HCT116 (cell line): ENCODE results near the gene KAT6B. TPM values are rescaled to one million over a fixed set of nuclear protein-coding genes. Genes with fewer than 3 reads are reported as not detected.

ENCODE experiments used
- ATAC-seq: fragments of 200-7000 bp; cut with Tn5 transposase; 2 replicates; pipeline ENCODE4 v1.9.1; 2020; ENCODE audit warnings: mild to moderate bottlenecking, moderate library complexity
- BruUV-seq: library from RNA; stranded (reverse); fragments of 400-500 nt; replicated peaks from 2 replicates; lab custom pipeline; 2021; lab: Mats Ljungman, UMichigan
- CTCF ChIA-PET: fragments of 300-600 bp; sonication (Branson Sonifier 250); formaldehyde crosslinking; loops from one replicate; lab custom pipeline; 2021; ENCODE audit warnings: antibody characterized with exemption; lab: Charles Lee
- POLR2A ChIA-PET: fragments of 300-600, 350-600 bp; sonication (Branson Sonifier 250); formaldehyde crosslinking; loops from one replicate; lab custom pipeline; 2021; ENCODE audit warnings: antibody characterized with exemption; lab: Charles Lee
- RAD21 ChIA-PET, 2 experiments: fragments of 300-600 bp; sonication (Branson Sonifier 250); formaldehyde crosslinking; loops; one replicate each; lab custom pipeline; 2023; ENCODE audit warnings: low total read pairs in 2 of 2; ENCODE audit not compliant: uncharacterized antibody in 2 of 2, unreplicated experiment in 2 of 2, low non-redundant PET in 1 of 2; lab: Charles Lee
- DNase-seq: peaks from one replicate; pipeline ENCODE4 v3.0.0-alpha.2; 2010; ENCODE audit warnings: low read depth, low spot score
- H2AFZ ChIP-seq: fragments of 200-600 bp; shearing (Covaris generic), sonication (generic); 2 replicates; pipeline ENCODE4 v1.6.1; 2017; ENCODE audit warnings: low read depth, mixed run types, mixed read lengths, antibody characterized with exemption, low read length; ENCODE audit not compliant: poor library complexity, severe bottlenecking
- H3K27ac ChIP-seq: 2 replicates; pipeline ENCODE4 v1.5.1; 2012; ENCODE audit warnings: low read depth, low read length
- H3K27me3 ChIP-seq: fragments of 200-600 bp; sonication (generic); 2 replicates; pipeline ENCODE4 v1.6.1; 2016; ENCODE audit warnings: mixed run types, low read length, mixed read lengths; ENCODE audit not compliant: insufficient read depth
- H3K36me3 ChIP-seq, 2 experiments: fragments of 200-500 bp in 1 of 2; fragments of 200-600 bp in 1 of 2; sonication (Bioruptor generic) in 1 of 2; sonication (generic) in 1 of 2; 2 replicates each; pipeline versions ENCODE4 v1.5.1 to v1.6.1; 2014 to 2016; ENCODE audit warnings: low read length in 2 of 2, inconsistent platforms in 1 of 2, mixed read lengths in 1 of 2, mixed run types in 1 of 2; ENCODE audit not compliant: insufficient read depth in 2 of 2, control insufficient read depth in 1 of 2
- H3K4me1 ChIP-seq, 2 experiments: fragments of 200-600 bp in 1 of 2; sonication (generic) in 1 of 2; 2 replicates each; pipeline versions ENCODE4 v1.5.1 to v1.6.1; 2012 to 2017; ENCODE audit warnings: low read length in 2 of 2, inconsistent platforms in 1 of 2, mild to moderate bottlenecking in 1 of 2, mixed read lengths in 1 of 2, mixed run types in 1 of 2, moderate library complexity in 1 of 2; ENCODE audit not compliant: insufficient read depth in 2 of 2, control insufficient read depth in 1 of 2
- H3K4me2 ChIP-seq: fragments of 200-600 bp; sonication (generic); 2 replicates; pipeline ENCODE4 v1.6.1; 2017; ENCODE audit warnings: mixed run types, low read length, mixed read lengths
- H3K4me3 ChIP-seq, 2 experiments: fragments of 200-600 bp in 1 of 2; sonication (generic) in 1 of 2; replicated peaks in 1 of 2; 2 replicates each; pipeline ENCODE4 v1.5.1; 2011 to 2016; ENCODE audit warnings: low read length in 2 of 2, control low read depth in 1 of 2, low read depth in 1 of 2, mild to moderate bottlenecking in 1 of 2, mixed read lengths in 1 of 2, mixed run types in 1 of 2
- H3K79me2 ChIP-seq: fragments of 200-600 bp; sonication (generic); 2 replicates; pipeline ENCODE4 v1.6.1; 2017; ENCODE audit warnings: mild to moderate bottlenecking, mixed run types, low read length, moderate library complexity, mixed read lengths; ENCODE audit not compliant: insufficient read depth
- H3K9ac ChIP-seq: fragments of 200-600 bp; sonication (generic); 2 replicates; pipeline ENCODE4 v1.6.1; 2016; ENCODE audit warnings: low read length, mixed read lengths
- H3K9me2 ChIP-seq: fragments of 200-600 bp; sonication (generic), shearing (Covaris generic); 2 replicates; pipeline ENCODE4 v1.6.1; 2017; ENCODE audit warnings: mixed run types, mild to moderate bottlenecking, moderate library complexity; ENCODE audit not compliant: insufficient read depth
- H3K9me3 ChIP-seq, 2 experiments: fragments of 200-500 bp in 1 of 2; fragments of 200-600 bp in 1 of 2; sonication (Bioruptor generic) in 1 of 2; sonication (generic) in 1 of 2; 2 replicates each; pipeline ENCODE4 v1.6.1; 2014 to 2017; ENCODE audit warnings: low read length in 2 of 2, mixed read lengths in 2 of 2, inconsistent platforms in 1 of 2, low read depth in 1 of 2, mild to moderate bottlenecking in 1 of 2, mixed run types in 1 of 2, moderate library complexity in 1 of 2; ENCODE audit not compliant: control insufficient read depth in 1 of 2, insufficient read depth in 1 of 2
- H4K20me1 ChIP-seq: fragments of 200-600 bp; sonication (generic), shearing (Covaris generic); 2 replicates; pipeline ENCODE4 v1.6.1; 2017; ENCODE audit warnings: mixed run types, mild to moderate bottlenecking, moderate library complexity; ENCODE audit not compliant: insufficient read depth
- CBX3 ChIP-seq: IDR thresholded peaks from 2 replicates; pipeline ENCODE4 v1.6.1; 2012; ENCODE audit warnings: low read depth
- EGR1 ChIP-seq: IDR thresholded peaks from 2 replicates; pipeline ENCODE4 v1.6.1; 2012; ENCODE audit warnings: low read depth
- ELF1 ChIP-seq: IDR thresholded peaks from 2 replicates; pipeline ENCODE4 v1.6.1; 2012; ENCODE audit warnings: low read depth, borderline replicate concordance
- RAD21 ChIP-seq: IDR thresholded peaks from 2 replicates; pipeline ENCODE4 v1.6.1; 2012; ENCODE audit warnings: low read depth, mild to moderate bottlenecking
- intact Hi-C: fragments of 100-400 bp; cut with micrococcal nuclease; formaldehyde crosslinking; loops from 2 replicates; pipeline ENCODE4 v1.10.0; 2022
- total RNA-seq: library from RNA; stranded (reverse); gene quantifications from one replicate; pipeline ENCODE4 v1.2.1, GENCODE V29; 2021; ENCODE audit not compliant: unreplicated experiment
- TF ChIP-seq, protein P1 (sequence below): IDR thresholded peaks from 2 replicates; pipeline ENCODE4 v1.6.1; 2012
- TF ChIP-seq, protein P2 (sequence below): IDR thresholded peaks from 2 replicates; pipeline ENCODE4 v1.6.1; 2011; ENCODE audit warnings: mild to moderate bottlenecking, low read length, moderate library complexity; ENCODE audit not compliant: insufficient replicate concordance; ENCODE audit errors: extremely low read depth

Gene KAT6B
- total RNA-seq, 1 experiment from 2014 or later = 17.8 TPM

- intact Hi-C loops = no loop called here
- Histone ChIP-seq H3K4me1 (no peaks in the 10 kb centered on the region; a peak in 1 of 4 replicates), H4K20me1 (no peaks in the 10 kb centered on the region), H3K27me3 (no peaks in the 10 kb centered on the region), H3K27ac (no peak overlapping the region), H3K4me3 (no peak overlapping the region), H3K4me2 (no peak overlapping the region), H3K79me2 (no peaks in the 10 kb centered on the region), H2AFZ (peak overlapping the region; percentile 28), H3K36me3 (no peaks in the 10 kb centered on the region), H3K9me3 (peaks cover 4 to 8% of the 10 kb centered on the region in 2 experiments; a peak in 3 of 4 replicates), H3K9ac (no peak overlapping the region), H3K9me2 (no peaks in the 10 kb centered on the region)
- DNase-seq (no peak), ATAC-seq (no peak)
- no peak for TF ChIP-seq EGR1
- TF ChIP-seq CBX3 = peak; percentile 94
- TF ChIP-seq, protein P1, sequence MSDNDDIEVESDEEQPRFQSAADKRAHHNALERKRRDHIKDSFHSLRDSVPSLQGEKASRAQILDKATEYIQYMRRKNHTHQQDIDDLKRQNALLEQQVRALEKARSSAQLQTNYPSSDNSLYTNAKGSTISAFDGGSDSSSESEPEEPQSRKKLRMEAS = peak; percentile 23; the same call in 1 of the 2 replicates
- TF ChIP-seq, protein P2, sequence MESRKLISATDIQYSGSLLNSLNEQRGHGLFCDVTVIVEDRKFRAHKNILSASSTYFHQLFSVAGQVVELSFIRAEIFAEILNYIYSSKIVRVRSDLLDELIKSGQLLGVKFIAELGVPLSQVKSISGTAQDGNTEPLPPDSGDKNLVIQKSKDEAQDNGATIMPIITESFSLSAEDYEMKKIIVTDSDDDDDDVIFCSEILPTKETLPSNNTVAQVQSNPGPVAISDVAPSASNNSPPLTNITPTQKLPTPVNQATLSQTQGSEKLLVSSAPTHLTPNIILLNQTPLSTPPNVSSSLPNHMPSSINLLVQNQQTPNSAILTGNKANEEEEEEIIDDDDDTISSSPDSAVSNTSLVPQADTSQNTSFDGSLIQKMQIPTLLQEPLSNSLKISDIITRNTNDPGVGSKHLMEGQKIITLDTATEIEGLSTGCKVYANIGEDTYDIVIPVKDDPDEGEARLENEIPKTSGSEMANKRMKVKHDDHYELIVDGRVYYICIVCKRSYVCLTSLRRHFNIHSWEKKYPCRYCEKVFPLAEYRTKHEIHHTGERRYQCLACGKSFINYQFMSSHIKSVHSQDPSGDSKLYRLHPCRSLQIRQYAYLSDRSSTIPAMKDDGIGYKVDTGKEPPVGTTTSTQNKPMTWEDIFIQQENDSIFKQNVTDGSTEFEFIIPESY = no peak
- BruUV-seq = no TSS peak
- RAD21 ChIA-PET = no interaction called here
- CTCF ChIA-PET = no interaction called here
- POLR2A ChIA-PET = no interaction called here
These were observed 9.4 kb upstream of the KAT6B start for GRCh38 chr10:74816824-74817498.

DNA sequence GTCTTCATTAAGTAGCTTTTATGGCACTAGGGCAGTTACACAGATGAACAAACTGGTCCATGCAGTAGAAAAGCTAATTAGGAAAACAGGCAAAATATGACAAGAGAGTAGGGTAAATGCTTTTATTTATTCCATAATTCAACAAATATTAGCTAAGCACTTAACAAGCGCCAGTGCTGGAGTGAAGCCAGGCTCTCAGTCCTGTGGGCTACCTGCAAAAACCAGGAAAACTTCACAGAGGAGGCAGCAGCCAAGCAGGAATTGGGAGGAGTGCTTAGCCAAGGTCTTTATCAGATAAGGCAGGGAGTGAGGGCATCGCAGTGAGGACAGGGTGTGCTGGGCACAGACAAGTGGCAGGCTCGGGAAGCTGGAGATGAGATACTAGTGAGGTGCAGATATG is 4.9 kb upstream of the KAT6B start:
- no peak overlapping the region for H3K4me3 ChIP-seq
- H3K4me2 ChIP-seq = no peak overlapping the region
- TF ChIP-seq EGR1 (no peak), RAD21 (no peak), ELF1 (no peak)
- TF ChIP-seq, protein P2 = no peak
- H3K9me2 ChIP-seq = no peaks in the 10 kb centered on the region
- DNase-seq (no peak), ATAC-seq (no peak)
- RAD21 ChIA-PET = no interaction called here
- H3K9me3 ChIP-seq = peaks cover 4% of the 10 kb centered on the region in 2 experiments; a peak in 3 of 4 replicates
- H3K27me3 ChIP-seq = no peaks in the 10 kb centered on the region
- H3K4me1 ChIP-seq = peaks cover 7 to 10% of the 10 kb centered on the region in 2 experiments; a peak in 3 of 4 replicates
- H3K36me3 ChIP-seq = no peaks in the 10 kb centered on the region
- POLR2A ChIA-PET = no interaction called here
- CTCF ChIA-PET = no interaction called here
- H3K27ac ChIP-seq = no peak overlapping the region
- H3K9ac ChIP-seq = no peak overlapping the region
- no TSS peak for BruUV-seq
- H3K79me2 ChIP-seq = no peaks in the 10 kb centered on the region
- intact Hi-C loops = no loop called here
- H4K20me1 ChIP-seq = no peaks in the 10 kb centered on the region
- no peak overlapping the region for H2AFZ ChIP-seq
